Measurements from ENCODE around the gene GMDS.

The GMDS gene

GRCh38 chr6:1636971-1637871, 608.2 kb downstream of the GMDS start:
- TF ChIP-seq ZFP3 (CRISPR knock-in tag; IDR thresholded peaks at IDR 0.05) (no peak), TOX (CRISPR knock-in tag; IDR thresholded peaks at IDR 0.05; ENCODE audit: borderline replicate concordance) (no peak), CREB5 (CRISPR knock-in tag; IDR thresholded peaks at IDR 0.05; ENCODE audit: low read depth) (no peak), ARNTL (CRISPR knock-in tag; IDR thresholded peaks at IDR 0.05; ENCODE audit: borderline replicate concordance, low read depth) (no peak), ESRRG (CRISPR knock-in tag; IDR thresholded peaks at IDR 0.05) (no peak), CSRNP3 (CRISPR knock-in tag; IDR thresholded peaks at IDR 0.05) (no peak), ZNF8 (CRISPR knock-in tag; IDR thresholded peaks at IDR 0.05) (no peak), GLIS3 (CRISPR knock-in tag; IDR thresholded peaks at IDR 0.05) (no peak), ZC3H10 (CRISPR knock-in tag; IDR thresholded peaks at IDR 0.05) (no peak), PPARA (CRISPR knock-in tag; IDR thresholded peaks at IDR 0.05; ENCODE audit: borderline replicate concordance) (no peak), PATZ1 (CRISPR knock-in tag; IDR thresholded peaks at IDR 0.05; ENCODE audit: borderline replicate concordance) (no peak), BACH2 (CRISPR knock-in tag; IDR thresholded peaks at IDR 0.05; ENCODE audit: borderline replicate concordance) (no peak)
- no peak for ATAC-seq

- TF ChIP-seq PATZ1 (CRISPR knock-in tag; IDR thresholded peaks at IDR 0.05; ENCODE audit: borderline replicate concordance) (no peak), TCF4 (CRISPR knock-in tag; IDR thresholded peaks at IDR 0.05; ENCODE audit: borderline replicate concordance) (no peak), ZNF8 (CRISPR knock-in tag; IDR thresholded peaks at IDR 0.05) (no peak), ZNF70 (CRISPR knock-in tag; IDR thresholded peaks at IDR 0.05) (no peak), SNAI2 (CRISPR knock-in tag; IDR thresholded peaks at IDR 0.05) (no peak), ZNF565 (CRISPR knock-in tag; conservative IDR thresholded peaks at IDR 0.05; ENCODE audit: low read depth) (no peak), OSR1 (CRISPR knock-in tag; IDR thresholded peaks at IDR 0.05) (no peak), GLIS3 (CRISPR knock-in tag; IDR thresholded peaks at IDR 0.05) (no peak), ESRRG (CRISPR knock-in tag; IDR thresholded peaks at IDR 0.05) (no peak), RARB (CRISPR knock-in tag; IDR thresholded peaks at IDR 0.05) (no peak), ZFP30 (CRISPR knock-in tag; IDR thresholded peaks at IDR 0.05) (no peak), CREB5 (CRISPR knock-in tag; IDR thresholded peaks at IDR 0.05; ENCODE audit: low read depth) (no peak), PPARA (CRISPR knock-in tag; IDR thresholded peaks at IDR 0.05; ENCODE audit: borderline replicate concordance) (no peak), CSDC2 (CRISPR knock-in tag; IDR thresholded peaks at IDR 0.05) (no peak), BACH2 (CRISPR knock-in tag; IDR thresholded peaks at IDR 0.05; ENCODE audit: borderline replicate concordance) (no peak), ZC3H10 (CRISPR knock-in tag; IDR thresholded peaks at IDR 0.05) (no peak), ISL1 (CRISPR knock-in tag; IDR thresholded peaks at IDR 0.05) (no peak), TSHZ2 (CRISPR knock-in tag; IDR thresholded peaks at IDR 0.05) (no peak), ARNTL (CRISPR knock-in tag; IDR thresholded peaks at IDR 0.05; ENCODE audit: borderline replicate concordance, low read depth) (no peak), TOX (CRISPR knock-in tag; IDR thresholded peaks at IDR 0.05; ENCODE audit: borderline replicate concordance) (no peak)
- no peak for ATAC-seq
Measured at GRCh38 chr6:1636272-1636825, 609.1 kb downstream of the GMDS start.

Data from SK-N-SH treated with all-trans-retinoic acid at 6 μM for 48 hours (cell line).